GM19328 (cell line): Measurements from ENCODE around the gene SUN1.
"Not testable (repeated sequence)": the region's sequence is repeated elsewhere in the genome, so short reads cannot be mapped to it uniquely, and the experiment has no call there.

Experiments used
- ATAC-seq: cut with Tn5 transposase; IDR thresholded peaks from one replicate; pipeline ENCODE4 v1.9.1; 2021; ENCODE audit warnings: mild to moderate bottlenecking, moderate library complexity; ENCODE audit not compliant: unreplicated experiment

Gene SUN1

GRCh38 chr7:916291-916941 lies 84.1 kb downstream of the SUN1 start:
- no peak for ATAC-seq

GRCh38 chr7:917255-918117 lies 85.2 kb downstream of the SUN1 start:
- ATAC-seq = no peak

GRCh38 chr7:918118-918425 lies 85.8 kb downstream of the SUN1 start:
- ATAC-seq = no peak

GRCh38 chr7:918441-919113 lies 86.3 kb downstream of the SUN1 start:
- ATAC-seq = no peak

GRCh38 chr7:919114-919442 lies 86.8 kb downstream of the SUN1 start:
- ATAC-seq = no peak

- no peak for ATAC-seq
Measured at GRCh38 chr7:919924-920341, 87.7 kb downstream of the SUN1 start.

- ATAC-seq = no peak
Measured at GRCh38 chr7:920351-921070, 88.2 kb downstream of the SUN1 start.

GRCh38 chr7:921071-921461 lies 88.8 kb downstream of the SUN1 start:
- ATAC-seq = no peak

GRCh38 chr7:921581-922333 lies 89.5 kb downstream of the SUN1 start:
- no peak for ATAC-seq

- ATAC-seq = no peak
Measured at GRCh38 chr7:922334-923107, 90.2 kb downstream of the SUN1 start.

GRCh38 chr7:923108-924041 lies 91.1 kb downstream of the SUN1 start:
- ATAC-seq = peak; percentile 78

- ATAC-seq = not testable (repeated sequence)
Measured at GRCh38 chr7:924042-924441, 91.8 kb downstream of the SUN1 start.
